ENCODE measurements around the gene MXRA8.
A peak's percentile ranks its signal among the peaks of the same experiment; 100 is the strongest.

Gene MXRA8

DNA sequence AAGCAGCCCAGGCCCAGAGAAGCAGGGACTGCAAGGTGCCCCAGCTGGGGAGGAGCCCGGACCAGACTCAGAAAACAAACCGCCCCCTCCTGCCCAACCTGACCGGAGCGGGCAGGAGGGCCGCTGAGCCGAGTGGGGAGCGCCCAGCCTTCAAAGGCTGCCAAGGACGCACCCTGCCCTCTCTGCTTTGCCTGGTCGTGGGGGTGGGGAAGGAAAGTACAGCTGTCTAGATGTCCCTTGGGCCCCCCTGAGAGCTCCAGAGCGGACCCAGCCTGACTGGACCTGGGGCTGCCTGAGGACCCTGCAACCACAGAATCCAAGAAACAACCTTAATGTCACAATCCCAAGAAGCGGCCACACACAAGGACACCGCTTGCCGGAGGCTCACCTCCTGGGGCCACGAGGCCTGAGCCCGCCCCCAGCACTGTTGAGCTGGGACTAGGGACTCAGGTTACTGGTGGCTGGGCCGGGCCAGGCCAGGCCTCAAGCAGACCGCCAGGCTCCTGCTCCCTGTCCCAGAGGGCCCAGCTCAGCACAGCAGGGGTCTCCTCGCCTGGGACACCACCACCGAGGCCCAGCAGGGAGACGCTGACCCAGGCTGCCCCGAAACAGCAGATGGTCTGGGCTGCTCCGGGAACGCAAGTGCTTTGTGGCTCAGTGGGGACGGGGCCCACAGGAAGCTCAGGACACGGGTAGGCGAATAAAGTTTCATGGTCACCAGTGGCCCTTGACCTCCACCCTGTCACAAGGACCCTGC is 10.5 kb downstream of the MXRA8 start:
- Histone ChIP-seq H3K27me3 (ENCODE audit: insufficient read depth, poor library complexity, severe bottlenecking) (peaks cover 13% of the 10 kb centered on the region), H3K27ac (replicated peaks) (no peak overlapping the region; the same call in 1 of the 2 replicates), H3K4me3 (replicated peaks; ENCODE audit: insufficient read depth, low read length) (peak overlapping the region; percentile 71)
- DNase-seq (ENCODE audit: low read depth in 1 of 2, low spot score in 1 of 2) = no peak
- TF ChIP-seq GABPA (IDR thresholded peaks at IDR 0.05; ENCODE audit: low read depth) = no peak
- no peak for TF ChIP-seq SPI1 (IDR thresholded peaks at IDR 0.05; ENCODE audit: borderline replicate concordance, low read depth)
- TF ChIP-seq, protein P1, sequence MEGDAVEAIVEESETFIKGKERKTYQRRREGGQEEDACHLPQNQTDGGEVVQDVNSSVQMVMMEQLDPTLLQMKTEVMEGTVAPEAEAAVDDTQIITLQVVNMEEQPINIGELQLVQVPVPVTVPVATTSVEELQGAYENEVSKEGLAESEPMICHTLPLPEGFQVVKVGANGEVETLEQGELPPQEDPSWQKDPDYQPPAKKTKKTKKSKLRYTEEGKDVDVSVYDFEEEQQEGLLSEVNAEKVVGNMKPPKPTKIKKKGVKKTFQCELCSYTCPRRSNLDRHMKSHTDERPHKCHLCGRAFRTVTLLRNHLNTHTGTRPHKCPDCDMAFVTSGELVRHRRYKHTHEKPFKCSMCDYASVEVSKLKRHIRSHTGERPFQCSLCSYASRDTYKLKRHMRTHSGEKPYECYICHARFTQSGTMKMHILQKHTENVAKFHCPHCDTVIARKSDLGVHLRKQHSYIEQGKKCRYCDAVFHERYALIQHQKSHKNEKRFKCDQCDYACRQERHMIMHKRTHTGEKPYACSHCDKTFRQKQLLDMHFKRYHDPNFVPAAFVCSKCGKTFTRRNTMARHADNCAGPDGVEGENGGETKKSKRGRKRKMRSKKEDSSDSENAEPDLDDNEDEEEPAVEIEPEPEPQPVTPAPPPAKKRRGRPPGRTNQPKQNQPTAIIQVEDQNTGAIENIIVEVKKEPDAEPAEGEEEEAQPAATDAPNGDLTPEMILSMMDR (IDR thresholded peaks at IDR 0.05; ENCODE audit: insufficient read depth, low read length) = no peak
- TF ChIP-seq, protein P2, sequence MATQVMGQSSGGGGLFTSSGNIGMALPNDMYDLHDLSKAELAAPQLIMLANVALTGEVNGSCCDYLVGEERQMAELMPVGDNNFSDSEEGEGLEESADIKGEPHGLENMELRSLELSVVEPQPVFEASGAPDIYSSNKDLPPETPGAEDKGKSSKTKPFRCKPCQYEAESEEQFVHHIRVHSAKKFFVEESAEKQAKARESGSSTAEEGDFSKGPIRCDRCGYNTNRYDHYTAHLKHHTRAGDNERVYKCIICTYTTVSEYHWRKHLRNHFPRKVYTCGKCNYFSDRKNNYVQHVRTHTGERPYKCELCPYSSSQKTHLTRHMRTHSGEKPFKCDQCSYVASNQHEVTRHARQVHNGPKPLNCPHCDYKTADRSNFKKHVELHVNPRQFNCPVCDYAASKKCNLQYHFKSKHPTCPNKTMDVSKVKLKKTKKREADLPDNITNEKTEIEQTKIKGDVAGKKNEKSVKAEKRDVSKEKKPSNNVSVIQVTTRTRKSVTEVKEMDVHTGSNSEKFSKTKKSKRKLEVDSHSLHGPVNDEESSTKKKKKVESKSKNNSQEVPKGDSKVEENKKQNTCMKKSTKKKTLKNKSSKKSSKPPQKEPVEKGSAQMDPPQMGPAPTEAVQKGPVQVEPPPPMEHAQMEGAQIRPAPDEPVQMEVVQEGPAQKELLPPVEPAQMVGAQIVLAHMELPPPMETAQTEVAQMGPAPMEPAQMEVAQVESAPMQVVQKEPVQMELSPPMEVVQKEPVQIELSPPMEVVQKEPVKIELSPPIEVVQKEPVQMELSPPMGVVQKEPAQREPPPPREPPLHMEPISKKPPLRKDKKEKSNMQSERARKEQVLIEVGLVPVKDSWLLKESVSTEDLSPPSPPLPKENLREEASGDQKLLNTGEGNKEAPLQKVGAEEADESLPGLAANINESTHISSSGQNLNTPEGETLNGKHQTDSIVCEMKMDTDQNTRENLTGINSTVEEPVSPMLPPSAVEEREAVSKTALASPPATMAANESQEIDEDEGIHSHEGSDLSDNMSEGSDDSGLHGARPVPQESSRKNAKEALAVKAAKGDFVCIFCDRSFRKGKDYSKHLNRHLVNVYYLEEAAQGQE (IDR thresholded peaks at IDR 0.05; ENCODE audit: insufficient replicate concordance, low read depth) = no peak
- TF ChIP-seq POLR2AphosphoS5 (IDR thresholded peaks at IDR 0.05; ENCODE audit: low read depth) = no peak

DNA sequence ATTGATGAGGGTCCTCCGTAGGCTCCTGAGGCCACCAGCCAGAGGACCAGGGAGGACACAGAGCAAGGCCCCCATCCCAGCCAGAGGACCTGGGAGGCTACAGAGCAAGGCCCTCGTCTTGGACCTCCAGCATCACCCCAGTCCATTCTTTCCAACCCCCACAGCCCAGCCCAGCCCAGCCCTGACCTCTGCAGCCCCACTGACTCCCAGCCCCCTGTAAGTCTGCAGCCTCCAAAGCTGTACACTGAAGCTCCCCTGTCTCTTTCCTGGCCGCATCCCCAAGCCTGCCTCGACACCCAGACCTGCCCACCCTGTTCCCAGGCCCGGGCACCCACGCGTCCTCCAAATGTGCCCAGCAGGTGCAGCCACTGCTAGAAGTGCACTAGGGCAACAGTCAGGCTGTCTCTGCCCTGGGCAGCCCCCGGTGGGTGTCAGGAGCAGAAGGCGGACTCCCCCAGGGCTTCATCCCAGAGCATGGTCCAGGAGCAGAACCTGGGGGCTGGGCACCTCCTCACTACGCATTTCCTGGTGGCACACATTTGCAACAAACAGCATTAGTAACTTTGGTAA is 11.2 kb downstream of the MXRA8 start:
- H3K4me3 ChIP-seq (replicated peaks; ENCODE audit: insufficient read depth, low read length) = no peak overlapping the region
- H3K27ac ChIP-seq (replicated peaks) = no peak overlapping the region
- H3K27me3 ChIP-seq (ENCODE audit: insufficient read depth, poor library complexity, severe bottlenecking) = peaks cover 6% of the 10 kb centered on the region
- TF ChIP-seq POLR2AphosphoS5 (IDR thresholded peaks at IDR 0.05; ENCODE audit: low read depth) = no peak
- DNase-seq (ENCODE audit: low read depth in 1 of 2, low spot score in 1 of 2) = no peak

DNA sequence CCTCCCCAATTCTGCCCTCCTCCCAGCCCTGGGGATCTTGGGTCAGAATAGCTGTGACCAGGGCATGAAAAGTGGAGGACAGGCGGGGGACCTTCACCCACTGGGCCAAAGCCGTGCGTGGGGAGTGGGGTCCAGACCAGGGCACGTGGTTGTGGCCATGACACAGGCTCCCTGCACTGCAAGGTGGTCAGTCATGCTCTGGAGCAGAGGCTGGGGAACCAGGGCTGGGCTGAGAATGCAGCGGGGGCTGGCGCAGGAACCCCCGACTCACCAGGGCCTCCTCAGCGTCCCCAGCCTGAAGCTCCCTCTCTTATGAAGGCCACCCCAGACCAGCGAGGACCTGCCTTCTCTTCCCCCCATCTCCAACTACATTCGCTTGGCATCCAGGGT is 11.9 kb downstream of the MXRA8 start:
- Histone ChIP-seq H3K27ac (replicated peaks) (no peak overlapping the region), H3K4me3 (replicated peaks; ENCODE audit: insufficient read depth, low read length) (no peak overlapping the region)
- TF ChIP-seq GABPA (IDR thresholded peaks at IDR 0.05; ENCODE audit: low read depth) = no peak
- TF ChIP-seq, protein P2 (IDR thresholded peaks at IDR 0.05; ENCODE audit: insufficient replicate concordance, low read depth) = no peak
- TF ChIP-seq SPI1 (IDR thresholded peaks at IDR 0.05; ENCODE audit: borderline replicate concordance, low read depth) = no peak
- TF ChIP-seq, protein P1 (IDR thresholded peaks at IDR 0.05; ENCODE audit: insufficient read depth, low read length) = no peak
- no peak for TF ChIP-seq POLR2AphosphoS5 (IDR thresholded peaks at IDR 0.05; ENCODE audit: low read depth)

DNA sequence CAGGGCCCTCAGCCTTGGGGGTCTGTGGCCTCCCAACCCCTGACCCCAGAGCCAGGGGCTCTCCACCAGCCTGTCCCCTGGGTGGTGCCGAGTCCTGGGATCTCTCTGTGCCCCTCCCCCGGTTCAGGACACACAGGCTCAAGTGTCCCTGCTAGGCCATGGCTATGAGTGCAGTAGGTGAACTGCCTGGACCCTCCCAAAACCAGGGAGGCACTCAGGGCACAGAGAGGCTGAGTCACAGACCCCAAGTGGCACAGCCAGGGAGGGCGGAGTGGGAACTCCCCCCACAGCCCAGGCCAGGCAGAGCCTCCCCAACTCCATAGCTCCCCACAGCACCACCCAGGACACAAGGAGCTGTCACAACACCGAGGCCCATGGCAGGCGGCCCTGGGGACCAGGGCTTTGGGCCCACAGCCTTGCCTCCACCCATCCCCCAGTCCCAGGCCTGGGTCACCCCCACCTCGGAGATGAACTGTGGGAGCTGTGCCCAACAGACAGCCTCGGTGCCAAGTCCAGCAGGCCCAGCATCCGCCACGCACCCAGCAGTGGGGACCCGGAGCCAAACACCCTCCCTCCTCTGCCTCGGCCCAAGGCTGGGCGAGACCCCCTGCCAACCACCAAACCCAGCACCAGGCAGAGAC is 12.4 kb downstream of the MXRA8 start:
- Histone ChIP-seq H3K4me3 (replicated peaks; ENCODE audit: insufficient read depth, low read length) (no peak overlapping the region), H3K27me3 (ENCODE audit: insufficient read depth, poor library complexity, severe bottlenecking) (no peaks in the 10 kb centered on the region), H3K27ac (replicated peaks) (no peak overlapping the region)
- TF ChIP-seq, protein P1 (IDR thresholded peaks at IDR 0.05; ENCODE audit: insufficient read depth, low read length) = no peak
- DNase-seq (ENCODE audit: low read depth in 1 of 2, low spot score in 1 of 2) = no peak

More for the DNA sequence above, 11.9 kb downstream of the MXRA8 start:
- no peak for DNase-seq (ENCODE audit: low read depth in 1 of 2, low spot score in 1 of 2)
- H3K27me3 ChIP-seq (ENCODE audit: insufficient read depth, poor library complexity, severe bottlenecking) = peaks cover under 1% of the 10 kb centered on the region
